GM21576 (cell line): ENCODE data around the gene GNG10.

Experiments used
- ATAC-seq: cut with Tn5 transposase; IDR thresholded peaks from one replicate; pipeline ENCODE4 v1.9.1; 2021; ENCODE audit warnings: mild to moderate bottlenecking, moderate library complexity; ENCODE audit not compliant: unreplicated experiment

Gene GNG10

DNA sequence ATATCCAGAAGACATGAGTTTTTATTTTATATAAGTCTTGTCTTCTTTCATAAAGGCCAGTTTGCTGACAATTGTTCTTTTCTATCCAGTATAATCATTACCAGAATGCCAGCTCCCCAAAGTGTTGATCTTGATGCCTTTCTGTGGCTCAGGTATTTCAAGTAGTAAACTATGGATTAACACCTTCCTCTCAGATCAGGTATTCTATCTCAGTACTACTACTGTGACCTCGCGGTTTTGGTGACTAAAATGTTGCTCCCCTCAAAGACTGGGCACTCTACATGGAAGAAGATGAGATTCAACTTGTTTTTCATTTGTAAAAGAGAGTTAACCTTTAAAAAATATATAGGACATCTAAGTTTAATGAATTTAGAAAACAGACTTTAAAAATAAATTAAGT is 58.1 kb downstream of the GNG10 start:
- ATAC-seq, result no peak
